ENCODE measurements around the gene TMEM258.

TMEM258 gene

GRCh38 chr11:61794579-61794978 lies 2.2 kb upstream of the TMEM258 start:
- no peak for DNase-seq

GRCh38 chr11:61793829-61794204 lies 1.4 kb upstream of the TMEM258 start:
- DNase-seq, result no peak

DNA sequence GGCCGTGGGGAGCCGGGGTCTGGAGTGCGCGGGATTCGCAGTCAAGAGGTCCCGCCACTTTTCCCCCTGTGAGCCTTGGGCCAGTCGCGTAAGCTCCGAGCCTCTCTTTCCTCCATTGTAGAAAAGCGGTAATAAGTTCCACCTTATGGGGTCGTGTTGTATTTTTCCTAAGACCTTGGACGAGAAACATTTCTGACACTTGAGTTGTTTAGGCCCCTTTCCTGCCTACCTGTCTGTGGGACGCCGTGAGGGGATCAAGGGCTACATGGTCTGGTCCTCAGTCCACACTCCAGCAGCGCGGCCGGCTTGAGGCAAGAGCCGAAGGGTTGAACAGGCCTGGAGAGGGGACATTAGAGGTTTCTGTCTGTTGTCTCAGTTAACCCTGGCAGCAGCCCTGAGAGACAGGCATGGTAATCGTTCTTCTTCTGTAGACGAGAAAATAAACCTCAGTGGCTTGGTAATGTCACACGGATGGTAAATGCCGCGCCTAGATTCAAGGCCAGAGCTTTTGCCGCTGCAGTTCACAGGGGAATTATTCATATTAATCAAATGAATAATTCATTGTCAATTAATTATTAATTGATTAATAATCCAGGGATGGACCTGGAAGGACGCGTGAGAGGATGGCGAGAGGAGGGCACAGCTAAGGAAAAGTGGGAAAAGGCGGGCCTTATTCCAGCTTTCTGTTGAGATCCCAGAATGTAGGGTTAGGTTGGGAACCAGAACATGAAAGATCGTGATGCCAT lies 857 bp upstream of the TMEM258 start:
- DNase-seq, result no peak

DNA sequence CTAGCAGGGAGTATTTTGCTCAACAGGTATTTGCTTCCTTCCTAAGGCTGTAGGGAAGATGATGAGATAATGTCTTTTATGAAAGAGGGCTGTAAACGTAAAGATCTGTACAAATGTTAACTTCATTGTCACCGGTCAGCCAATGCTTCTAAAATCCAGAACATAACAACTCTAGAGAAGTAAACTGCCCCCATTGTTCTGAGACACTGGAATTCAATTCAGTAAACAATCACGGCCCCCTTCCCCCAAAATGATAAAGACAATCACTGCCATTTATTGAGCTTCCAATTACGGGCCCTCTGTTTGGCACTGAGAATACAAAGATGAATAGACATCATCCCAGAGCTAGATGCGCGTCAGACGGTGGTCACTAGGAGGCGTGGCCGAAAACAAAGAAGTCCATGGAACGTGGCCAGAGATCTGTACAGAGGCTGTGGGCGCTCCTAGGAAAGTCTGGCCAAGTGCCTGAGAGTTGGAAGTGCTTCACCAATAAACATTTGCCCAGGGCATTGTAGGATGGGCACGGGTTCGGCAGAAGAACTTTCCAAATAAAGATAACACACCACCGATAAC lies 576 bp downstream of the TMEM258 start:
- DNase-seq, result peak; percentile 42

DNA sequence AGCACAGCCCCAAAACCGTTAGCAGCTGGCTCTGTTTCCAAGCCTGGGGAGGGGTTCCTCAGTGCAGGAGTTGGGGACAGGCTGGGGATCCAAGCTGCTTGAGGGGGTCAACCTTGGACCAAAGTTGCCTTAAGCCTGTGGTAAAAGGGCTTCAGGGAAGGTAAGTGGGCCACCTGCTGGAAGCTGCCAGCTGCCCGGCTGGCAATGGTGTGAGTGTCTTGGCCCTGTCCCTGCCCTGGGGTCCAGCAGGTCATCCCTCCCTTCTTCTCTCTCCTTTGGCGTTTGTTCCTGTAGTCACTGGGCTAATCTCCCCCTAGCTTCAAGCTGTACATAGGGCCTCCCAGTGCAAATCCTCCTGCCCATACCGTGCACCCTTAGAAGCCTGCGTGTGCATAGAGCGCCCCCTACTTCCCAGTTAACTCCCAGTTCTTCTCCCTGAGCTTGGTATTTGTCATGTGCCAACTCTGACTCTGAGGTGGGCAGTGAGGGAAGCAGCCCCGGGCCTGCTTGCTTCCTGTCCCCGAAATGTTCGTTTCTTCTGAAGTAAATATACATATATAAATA lies 4.4 kb downstream of the TMEM258 start:
- DNase-seq, result no peak

GRCh38 chr11:61785837-61786402 lies 6.5 kb downstream of the TMEM258 start:
- DNase-seq, result no peak

- DNase-seq, result no peak
Measured at GRCh38 chr11:61784506-61784805, 7.9 kb downstream of the TMEM258 start.

DNA sequence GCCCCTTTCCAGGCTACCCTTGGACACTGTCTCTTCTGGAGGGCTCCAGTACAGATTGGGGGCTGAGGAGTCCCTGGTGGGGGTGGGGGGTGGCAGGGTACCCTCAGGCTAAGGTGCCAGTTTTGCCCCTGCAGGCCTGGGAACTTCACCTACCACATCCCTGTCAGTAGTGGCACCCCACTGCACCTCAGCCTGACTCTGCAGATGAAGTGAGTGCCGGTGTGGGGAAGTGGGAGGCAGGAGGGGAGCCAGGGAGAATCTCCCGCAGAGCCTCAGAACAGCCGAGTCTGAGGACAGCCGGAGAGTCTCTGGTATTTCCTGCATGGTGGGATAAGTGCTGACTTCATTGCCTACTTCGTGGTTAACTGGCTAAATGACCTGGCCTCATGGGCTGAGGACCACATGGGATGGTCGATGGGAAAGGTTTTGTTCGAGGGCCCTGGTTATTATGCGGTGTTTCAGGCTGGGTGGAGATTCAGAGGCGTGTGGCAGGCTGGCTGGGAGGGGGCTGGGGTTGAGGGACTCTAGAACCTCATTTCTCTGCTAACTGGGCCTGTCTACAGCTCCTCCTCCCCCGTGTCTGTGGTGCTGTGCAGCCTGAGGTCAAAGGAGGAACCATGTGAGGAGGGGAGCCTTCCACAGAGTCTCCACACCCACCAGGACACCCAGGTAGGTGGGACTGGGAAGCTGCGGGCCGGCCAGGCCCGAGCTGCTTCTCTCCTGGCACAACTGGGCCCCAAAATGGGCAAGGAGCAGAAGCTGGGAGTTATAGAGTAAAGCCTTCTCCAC lies 8.5 kb downstream of the TMEM258 start:
- no peak for DNase-seq

DNA sequence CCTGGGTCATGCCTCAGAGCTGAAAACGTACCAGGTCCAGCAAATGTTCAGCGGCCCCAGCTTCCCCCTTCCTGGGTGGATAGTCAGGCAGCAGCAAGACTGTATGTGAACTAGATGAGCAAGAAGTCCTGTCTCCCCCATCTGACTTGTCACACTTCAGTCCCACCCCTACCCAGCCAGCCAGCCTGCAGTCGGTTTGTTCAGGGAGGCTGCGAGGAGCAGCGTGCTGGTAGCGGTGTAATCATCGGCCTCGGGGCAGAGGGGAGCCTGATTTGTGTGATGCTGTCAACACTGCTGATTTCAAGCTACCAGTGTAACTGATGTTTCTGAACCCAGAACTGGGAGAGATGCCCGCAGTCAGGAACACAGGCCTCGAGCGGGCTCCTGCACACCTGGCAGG lies 9.6 kb downstream of the TMEM258 start:
- DNase-seq, result no peak

GRCh38 chr11:61782299-61782698 lies 10.1 kb downstream of the TMEM258 start:
- no peak for DNase-seq

DNA sequence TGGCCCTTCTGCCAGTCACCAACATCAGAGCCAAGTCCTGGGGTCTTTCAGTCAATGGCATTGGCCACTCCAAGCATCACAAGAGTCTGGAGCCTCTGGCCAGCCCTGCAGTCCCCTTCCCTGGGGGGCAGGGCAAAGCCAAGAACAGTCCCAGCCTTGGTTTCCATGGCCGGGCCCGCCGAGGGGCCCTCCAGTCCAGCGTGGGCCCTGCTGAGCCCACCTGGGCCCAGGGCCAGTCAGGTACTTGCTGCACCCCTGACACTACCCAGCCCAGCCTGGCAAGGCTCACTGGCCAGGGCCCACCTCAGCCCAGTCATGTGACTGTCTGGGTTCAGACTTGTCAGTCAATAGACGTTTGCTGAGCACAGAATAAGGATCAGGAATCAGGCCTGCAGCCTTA lies 10.8 kb downstream of the TMEM258 start:
- no peak for DNase-seq

GRCh38 chr11:61780581-61781162 lies 11.7 kb downstream of the TMEM258 start:
- DNase-seq, result no peak

DNA sequence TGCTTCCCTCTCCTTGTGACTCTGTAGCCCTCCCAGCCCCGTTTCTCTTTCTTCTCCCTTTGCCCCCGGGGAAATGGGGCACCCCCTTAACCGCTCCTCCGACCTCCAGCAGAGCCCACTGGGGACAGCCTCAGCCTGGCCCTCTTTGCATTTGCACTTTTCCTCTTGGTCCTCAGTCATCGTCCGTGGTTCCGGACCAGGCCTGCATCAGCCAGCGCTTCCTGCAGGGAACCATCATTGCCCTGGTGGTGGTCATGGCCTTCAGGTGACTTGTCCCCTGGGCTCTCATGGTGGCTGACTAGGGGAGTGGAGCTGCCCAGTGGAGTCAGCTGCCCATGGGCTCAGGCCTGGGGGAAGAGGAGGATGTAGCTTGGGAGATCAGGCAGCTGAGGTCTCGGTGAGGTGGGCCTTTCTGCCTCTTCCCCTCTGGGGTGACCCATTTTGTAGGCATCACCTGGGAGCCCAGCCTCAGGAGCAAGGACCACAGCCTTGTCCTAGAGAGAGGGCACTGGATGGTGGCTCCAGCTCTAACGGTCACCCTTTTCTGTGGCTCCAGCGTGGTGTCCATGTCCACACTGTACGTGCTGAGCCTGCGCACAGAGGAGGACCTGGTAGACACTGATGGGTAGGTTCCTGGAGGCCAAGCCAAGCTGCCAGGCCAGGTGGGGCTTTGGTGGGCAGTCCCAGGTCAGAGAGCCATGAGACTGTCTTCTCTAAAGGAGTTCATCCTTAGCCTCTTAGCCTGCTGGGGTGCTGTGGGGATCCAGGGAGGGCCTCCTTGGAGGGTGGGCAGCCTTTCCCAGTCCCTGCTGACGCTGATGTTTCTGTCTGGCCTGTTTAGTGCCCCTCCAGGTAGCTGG lies 12.5 kb downstream of the TMEM258 start:
- DNase-seq, result no peak

DNA sequence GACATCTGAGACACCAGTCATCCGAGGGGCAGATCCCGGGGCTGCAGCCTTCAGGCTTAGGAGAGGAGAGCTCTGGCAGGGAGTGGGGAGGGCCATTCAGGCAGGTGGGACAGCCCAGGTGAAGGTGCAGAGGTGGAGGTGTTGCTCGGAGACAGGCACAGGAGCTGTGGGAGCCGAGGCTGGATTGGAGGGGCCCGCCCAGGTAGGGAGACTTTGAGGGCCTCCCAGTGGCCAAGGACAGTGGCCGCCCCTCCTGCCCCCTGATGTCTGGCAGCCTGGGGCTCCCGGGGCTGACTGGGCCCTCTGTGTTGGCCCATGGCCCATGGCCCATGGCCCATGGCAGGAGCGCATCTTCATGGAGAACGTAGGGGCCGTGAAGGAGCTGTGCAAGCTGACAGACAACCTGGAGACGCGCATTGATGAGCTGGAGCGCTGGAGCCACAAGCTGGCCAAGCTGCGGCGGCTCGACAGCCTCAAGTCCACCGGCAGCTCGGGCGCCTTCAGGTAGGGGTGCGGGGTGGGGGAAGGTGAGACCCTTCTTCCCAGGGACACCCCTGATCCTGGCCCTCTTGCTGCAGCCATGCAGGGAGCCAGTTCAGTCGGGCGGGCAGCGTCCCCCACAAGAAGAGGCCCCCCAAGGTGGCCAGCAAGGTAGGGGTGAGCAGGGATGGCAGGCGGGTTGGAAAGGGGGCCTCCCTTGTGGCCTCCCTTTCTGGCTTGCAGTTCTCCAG lies 13.3 kb downstream of the TMEM258 start:
- DNase-seq, result no peak

DNA sequence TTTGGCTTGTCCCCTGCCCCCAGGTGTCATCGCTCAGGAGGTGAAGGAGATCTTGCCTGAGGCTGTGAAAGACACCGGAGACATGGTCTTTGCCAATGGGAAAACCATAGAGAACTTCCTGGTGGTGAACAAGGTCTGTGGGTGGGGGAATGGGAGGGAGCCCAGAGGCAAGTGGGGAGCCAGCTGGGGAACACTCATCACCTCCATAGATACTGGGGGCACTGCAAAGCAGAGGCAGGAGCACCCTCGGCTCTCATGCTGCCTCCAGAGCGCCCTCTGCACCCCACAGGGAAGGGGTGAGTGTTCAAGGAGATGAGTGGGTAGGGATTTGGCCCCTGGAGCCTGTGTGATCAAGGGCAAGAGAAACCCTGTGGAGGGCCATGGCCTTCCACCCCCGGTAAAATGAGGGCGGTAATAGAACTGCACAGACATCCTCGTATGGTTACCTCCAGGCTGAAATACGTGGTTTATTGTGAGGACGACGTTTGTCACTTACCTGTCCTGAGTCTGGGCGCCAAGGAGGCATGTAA lies 14.0 kb downstream of the TMEM258 start:
- DNase-seq, result no peak

- DNase-seq, result peak; percentile 52
Measured at GRCh38 chr11:61777234-61778090, 14.9 kb downstream of the TMEM258 start.

DNA sequence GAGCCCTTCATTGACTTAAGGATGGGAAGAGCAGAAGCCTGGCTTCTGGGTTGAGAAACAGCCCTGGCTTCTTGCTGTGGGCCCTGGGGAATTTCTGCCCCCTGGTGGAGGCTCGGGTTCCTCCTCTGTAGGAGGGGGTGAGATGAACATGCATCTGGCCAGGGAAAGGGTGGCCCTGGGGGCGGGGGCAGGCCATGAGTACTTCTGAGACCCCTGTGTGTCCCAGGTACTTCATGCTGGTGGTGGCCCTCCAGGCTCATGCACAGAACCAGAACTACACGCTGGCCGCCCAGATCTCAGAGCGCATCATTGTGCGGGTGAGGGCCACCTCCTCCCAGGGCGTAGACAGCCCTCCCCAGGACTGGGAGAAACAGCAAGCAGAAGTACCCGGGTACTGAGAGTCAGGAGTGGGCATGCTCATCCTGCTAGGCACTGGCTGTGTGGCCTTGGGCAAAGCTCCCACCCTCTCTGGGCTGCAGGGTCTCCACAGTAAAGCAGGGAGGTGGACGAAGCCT lies 15.8 kb downstream of the TMEM258 start:
- DNase-seq, result peak; percentile 36

DNA sequence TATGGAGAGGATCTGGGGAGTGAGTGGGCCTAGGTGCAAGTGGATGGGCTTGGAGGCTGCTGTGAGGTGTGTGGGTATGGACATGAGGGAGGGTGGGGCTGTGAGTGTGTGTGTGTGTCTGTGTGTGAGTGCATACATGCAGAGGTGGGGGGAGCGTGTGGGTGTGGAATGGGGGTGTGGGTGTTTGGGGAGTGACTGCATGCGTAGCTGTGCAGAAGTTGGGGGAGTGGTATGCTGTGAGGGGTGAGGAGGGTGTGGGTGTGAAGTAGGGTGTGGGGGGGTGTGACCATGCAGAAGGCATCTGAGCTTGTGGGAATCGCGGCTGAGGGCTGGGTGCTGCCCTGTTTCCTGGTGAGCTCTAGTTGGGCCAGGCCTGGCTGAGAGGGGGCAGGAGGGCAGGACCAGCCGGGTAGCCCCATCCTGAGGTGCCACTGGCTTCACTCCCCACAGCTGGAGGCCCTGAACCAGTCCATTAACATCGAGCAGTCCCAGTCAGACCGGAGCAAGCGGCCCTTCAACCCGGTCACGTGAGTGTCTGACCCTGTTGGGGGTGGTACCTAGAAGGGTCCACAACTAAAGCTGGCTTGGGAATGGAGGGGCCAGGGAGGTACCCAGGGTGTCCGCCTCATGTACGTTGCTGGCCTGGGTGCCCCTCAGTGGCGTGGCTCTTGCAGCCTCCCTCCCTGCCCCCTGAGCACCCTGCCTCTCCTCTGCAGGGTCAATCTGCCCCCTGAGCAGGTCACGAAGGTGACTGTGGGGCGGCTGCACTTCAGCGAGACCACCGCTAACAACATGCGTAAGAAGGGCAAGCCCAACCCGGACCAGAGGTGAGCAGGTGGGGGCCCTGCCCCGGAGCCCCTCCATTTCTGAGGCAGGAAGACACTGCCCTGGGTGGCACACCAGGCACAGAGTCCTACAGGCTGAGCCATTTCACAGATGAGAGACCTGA lies 16.5 kb downstream of the TMEM258 start:
- no peak for DNase-seq

DNA sequence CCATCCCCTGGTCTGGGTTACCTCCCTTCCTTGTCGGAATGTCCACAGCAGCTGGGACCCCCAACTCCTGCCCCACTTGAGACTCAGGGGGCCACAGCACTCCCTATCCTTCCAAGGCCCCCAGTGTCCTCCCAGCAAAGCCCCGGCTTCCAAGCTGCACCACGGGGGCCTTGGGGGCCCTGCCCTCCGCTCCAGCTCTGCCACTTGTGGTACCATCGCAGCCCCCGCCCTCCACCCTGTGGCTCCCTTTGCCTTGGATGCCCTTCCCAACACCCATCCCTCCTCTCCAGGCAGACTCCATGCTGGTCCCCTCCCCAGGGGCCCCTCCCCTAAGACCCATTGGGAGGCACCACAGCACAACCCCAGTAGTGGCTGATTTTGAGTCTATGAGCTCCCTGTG lies 17.3 kb downstream of the TMEM258 start:
- no peak for DNase-seq
